ENCODE data around the gene REP15. TPM values are rescaled to one million over a fixed set of nuclear protein-coding genes. Genes with fewer than 3 reads are reported as not detected.

Gene REP15
- total and polyA plus RNA-seq, 4 donors, result 0.58 to 2.1 (median 1.0) TPM

GRCh38 chr12:27693403-27693802 is 2.8 kb upstream of the REP15 start:
- H3K9ac ChIP-seq (ENCODE audit: low read depth in 1 of 2, low read length in 2 of 2), result no peak overlapping the region
- 91% methylated on average over 2 of the region's 2 CpGs for WGBS
- no peak overlapping the region for H3K27ac ChIP-seq (ENCODE audit: low read depth in 1 of 2, low read length in 2 of 2)
- no peaks in the 10 kb centered on the region for H3K9me3 ChIP-seq (ENCODE audit: control insufficient read depth in 4 of 4, low read length in 3 of 4)
- H3K27me3 ChIP-seq (ENCODE audit: control insufficient read depth in 4 of 4, insufficient read depth in 4 of 4, low read length in 3 of 4), result no peaks in the 10 kb centered on the region
- peaks cover 0 to 32% (median 22%) of the 10 kb centered on the region in 4 donors for H3K4me1 ChIP-seq (ENCODE audit: control insufficient read depth in 4 of 4, insufficient read depth in 4 of 4, low read length in 3 of 4)
- peaks cover 0 to 42% (median 30%) of the 10 kb centered on the region in 4 donors for H3K36me3 ChIP-seq (ENCODE audit: control insufficient read depth in 4 of 4, insufficient read depth in 3 of 4, low read depth in 1 of 4, low read length in 3 of 4)
- no peak overlapping the region for H3K4me3 ChIP-seq (ENCODE audit: low read depth in 1 of 3, low read length in 3 of 3)
- no peak for TF ChIP-seq GABPA (IDR thresholded peaks at IDR 0.05 in 1 of 2, conservative IDR thresholded peaks at IDR 0.05 in 1 of 2)
- TF ChIP-seq ATF3 (IDR thresholded peaks at IDR 0.05), result no peak
- no peak for TF ChIP-seq EGR1 (IDR thresholded peaks at IDR 0.05; ENCODE audit: low read depth in 2 of 2)
- TF ChIP-seq HNF4G (IDR thresholded peaks at IDR 0.05), result no peak
- TF ChIP-seq YY1 (IDR thresholded peaks at IDR 0.05), result no peak
- no peak for TF ChIP-seq TAF1 (conservative IDR thresholded peaks at IDR 0.05)
- TF ChIP-seq FOXA2 (IDR thresholded peaks at IDR 0.05), result no peak
- TF ChIP-seq RAD21 (IDR thresholded peaks at IDR 0.05), result no peak
- no peak for TF ChIP-seq FOXA1 (IDR thresholded peaks at IDR 0.05)
- no peak for TF ChIP-seq JUND (IDR thresholded peaks at IDR 0.05)
- no peak for TF ChIP-seq MAX (IDR thresholded peaks at IDR 0.05)
- TF ChIP-seq ZBTB33 (IDR thresholded peaks at IDR 0.05), result no peak
- no peak for TF ChIP-seq NR2F2 (IDR thresholded peaks at IDR 0.05)
- TF ChIP-seq RXRA (IDR thresholded peaks at IDR 0.05), result no peak
- no peak for TF ChIP-seq SP1 (IDR thresholded peaks at IDR 0.05)
- TF ChIP-seq REST (IDR thresholded peaks at IDR 0.05), result no peak
- TF ChIP-seq CTCF (IDR thresholded peaks at IDR 0.05; ENCODE audit: low read depth, low read length, missing input control), result no peak
- TF ChIP-seq HNF4A (conservative IDR thresholded peaks at IDR 0.05), result no peak
- no peak for DNase-seq (ENCODE audit: low spot score)

Measured in liver (tissue), 9 donors.